Left lobe of liver (tissue), 2 donors: Measurements from ENCODE around the gene SPARC. TPM values are rescaled to one million over a fixed set of nuclear protein-coding genes. Genes with fewer than 3 reads are reported as not detected.
A peak's percentile ranks its signal among the peaks of the same experiment; 100 is the strongest.

Experiments used
- ATAC-seq: fragments of 200-7000 bp; cut with Tn5 transposase; one replicate; pipeline ENCODE4 v1.9.1; 2020; ENCODE audit warnings: mild to moderate bottlenecking, moderate library complexity
- DNase-seq: peaks from one replicate; pipeline ENCODE4 v3.0.0-alpha.2; 2020; ENCODE audit warnings: low spot score
- total RNA-seq: library from RNA; stranded (reverse); gene quantifications from one replicate; pipeline ENCODE4 v1.2.1, GENCODE V29; 2021
- donor health status: DM: no; HTN: no; CAD: no; lungs with moderate emphysema.
- donor health status: DM: no; HTN: yes; CAD: no.

SPARC gene
- total RNA-seq, 1 donor from 2014 or later = 90.7 TPM

DNA sequence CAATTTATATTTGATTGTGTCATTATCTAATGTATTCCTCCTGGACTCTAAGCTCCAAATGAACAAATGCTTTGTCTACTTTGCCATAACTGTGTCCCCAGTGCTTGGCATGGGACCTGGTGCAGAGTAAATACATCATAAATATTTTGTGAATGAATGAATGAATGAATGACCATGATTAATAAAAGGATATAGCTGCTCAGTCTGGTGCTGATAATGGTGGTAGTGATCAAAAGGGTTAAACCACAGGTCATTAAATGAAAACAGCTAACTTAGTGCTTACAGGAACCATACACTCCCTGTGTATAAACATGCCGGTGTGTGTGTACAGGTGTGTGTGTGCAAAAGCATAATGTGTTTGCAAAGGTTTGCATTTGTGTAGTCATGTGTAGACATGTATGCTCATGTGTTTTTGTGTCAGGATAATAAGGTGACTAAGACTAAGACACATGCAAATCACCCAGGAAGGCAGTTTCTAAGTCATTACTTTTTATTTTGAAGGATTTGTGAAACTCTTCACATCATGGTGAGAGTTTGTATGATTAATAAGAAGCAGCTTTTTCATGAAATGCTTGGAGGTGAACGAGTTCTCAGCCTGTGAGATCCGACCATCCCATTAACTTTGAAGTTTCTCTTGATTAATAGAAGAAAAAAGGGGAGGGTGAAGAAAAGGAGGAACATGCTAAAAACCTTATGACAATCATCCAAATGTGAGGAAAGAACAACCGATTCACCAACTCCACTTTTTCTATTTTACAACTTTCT lies 24.6 kb downstream of the SPARC start:
- DNase-seq = no peak
- ATAC-seq = no peak

GRCh38 chr5:151660616-151661495 lies 25.9 kb downstream of the SPARC start:
- no peak for ATAC-seq

GRCh38 chr5:151659001-151659754 lies 27.5 kb downstream of the SPARC start:
- ATAC-seq (peak; percentile 93), DNase-seq (peak; percentile 82)

More at GRCh38 chr5:151660616-151661495, 25.9 kb downstream of the SPARC start:
- no peak for DNase-seq

- peak; percentile 88 for ATAC-seq
These were observed 29.6 kb downstream of the SPARC start for GRCh38 chr5:151657114-151657513.

GRCh38 chr5:151656311-151656710 lies 30.4 kb downstream of the SPARC start:
- DNase-seq = no peak
- ATAC-seq = no peak

More at GRCh38 chr5:151657114-151657513, 29.6 kb downstream of the SPARC start:
- peak; percentile 58 for DNase-seq

- ATAC-seq (peak; percentile 99), DNase-seq (peak; percentile 70)
These were observed 34.6 kb downstream of the SPARC start for GRCh38 chr5:151651997-151652645.

DNA sequence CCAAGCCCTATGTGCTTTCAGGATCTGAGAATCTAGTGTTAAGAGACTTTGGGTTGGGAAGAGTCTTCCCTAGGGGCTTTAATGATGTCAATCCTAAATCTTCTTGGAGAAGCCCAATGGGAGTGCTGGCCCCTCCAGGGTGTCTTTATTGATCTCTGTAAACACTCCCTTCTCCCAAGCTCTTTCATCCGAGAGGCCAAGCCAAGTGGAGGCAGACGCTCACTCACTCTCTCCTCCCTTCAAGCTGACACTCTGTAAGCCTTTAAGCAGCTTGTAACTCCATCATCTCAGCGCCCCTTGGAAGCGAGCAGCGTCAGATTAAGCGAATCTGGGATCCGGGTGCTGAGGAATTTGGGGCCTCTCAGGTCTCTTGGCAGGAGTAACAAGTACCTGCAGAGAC lies 37.7 kb downstream of the SPARC start:
- DNase-seq = no peak
- no peak for ATAC-seq

- ATAC-seq = no peak
These were observed 38.6 kb downstream of the SPARC start for GRCh38 chr5:151648089-151648488.

DNA sequence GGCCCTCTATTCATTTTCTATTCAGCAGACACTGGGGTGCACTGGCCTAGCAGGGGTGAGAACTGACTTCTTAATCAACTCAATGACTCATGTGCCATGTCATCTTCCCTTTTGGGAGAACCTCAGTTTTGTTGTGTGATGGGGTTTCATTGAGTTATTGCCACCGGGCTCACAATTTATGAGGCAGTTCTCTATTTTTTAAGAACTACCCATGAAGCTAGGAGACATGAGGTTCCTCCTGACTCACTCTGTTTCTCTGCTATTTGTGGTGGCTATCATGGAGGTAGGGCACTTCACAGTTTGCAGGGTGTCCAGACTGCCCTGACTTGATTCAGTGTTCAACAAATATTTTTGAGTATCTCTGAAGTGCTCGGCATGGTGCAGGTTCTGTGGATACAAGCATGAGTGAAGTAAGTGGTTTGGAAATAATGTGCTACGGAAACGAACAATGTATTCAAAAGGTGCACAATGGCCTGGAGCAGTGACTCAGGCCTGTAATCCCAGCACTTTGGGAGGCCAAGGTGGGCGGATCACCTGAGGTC lies 39.3 kb downstream of the SPARC start:
- no peak for DNase-seq
- ATAC-seq = no peak

More at GRCh38 chr5:151648089-151648488, 38.6 kb downstream of the SPARC start:
- DNase-seq = no peak

DNA sequence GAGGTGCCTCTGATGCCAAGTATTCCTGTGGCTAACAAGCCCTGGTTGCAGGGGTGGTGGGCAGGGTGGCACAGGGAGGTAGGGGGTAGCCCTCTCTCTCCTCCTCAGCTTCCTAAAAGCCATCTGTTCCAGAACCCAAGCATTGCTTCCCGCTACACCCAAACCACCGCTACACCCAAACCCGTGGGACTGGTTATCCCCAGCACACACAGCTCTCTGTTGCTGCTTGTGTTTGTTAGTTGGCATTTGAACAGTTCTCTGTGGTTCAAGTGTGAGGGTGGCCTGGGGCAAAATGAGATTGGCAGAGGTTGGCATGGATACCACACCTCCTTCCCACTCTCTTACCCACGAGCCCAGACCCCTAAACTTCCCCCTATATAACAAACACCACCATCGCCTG lies 40.4 kb downstream of the SPARC start:
- DNase-seq (no peak), ATAC-seq (no peak)

DNA sequence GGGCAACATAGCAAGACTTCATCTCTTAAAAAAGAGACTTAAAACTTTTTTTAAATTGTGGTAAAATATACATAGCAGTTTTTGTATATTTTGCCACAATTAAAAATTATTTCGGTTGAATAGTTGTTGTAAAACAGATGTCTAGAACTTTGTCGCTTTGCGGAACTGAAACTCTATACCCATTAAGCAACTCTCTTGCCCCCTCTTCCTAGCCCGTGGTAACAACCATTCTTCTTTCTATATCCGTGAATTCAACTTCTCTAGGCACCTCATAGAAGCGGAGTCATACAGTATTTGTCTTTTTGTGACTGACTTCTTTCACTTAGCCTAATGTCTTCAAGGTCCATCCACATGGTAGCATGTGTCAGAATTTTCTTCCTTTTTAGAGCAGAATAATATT lies 43.3 kb downstream of the SPARC start:
- no peak for DNase-seq

DNA sequence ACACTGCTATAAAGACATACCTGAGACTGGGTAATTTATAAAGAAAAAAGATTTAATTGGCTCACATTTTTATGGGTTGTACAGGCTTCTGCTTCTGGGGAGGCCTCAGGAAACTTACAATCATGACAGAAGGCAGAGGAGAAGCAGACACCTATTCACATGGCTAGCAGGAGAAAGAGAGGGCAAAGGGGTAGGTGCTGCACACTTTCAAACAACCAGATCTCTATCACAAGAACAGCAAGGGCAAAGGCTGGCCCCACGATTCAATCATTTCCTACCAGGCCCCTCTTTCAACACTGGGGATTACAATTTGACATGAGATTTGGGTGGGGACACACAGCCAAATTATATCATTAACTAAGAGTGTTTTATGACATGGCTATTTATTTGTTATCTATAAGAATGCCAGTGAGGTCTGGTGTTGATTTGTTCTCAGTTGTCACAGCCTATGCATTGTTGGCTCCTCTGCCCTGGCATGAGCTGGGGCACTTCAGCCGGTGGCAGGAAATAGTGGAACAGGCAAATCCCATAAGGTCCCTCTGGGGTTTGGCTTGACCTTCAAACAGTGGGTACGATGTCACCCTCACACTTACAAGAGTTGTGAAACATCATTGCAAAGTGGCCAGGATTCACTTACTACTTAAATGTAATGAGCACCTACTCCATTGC lies 44.1 kb downstream of the SPARC start:
- ATAC-seq (no peak), DNase-seq (no peak)

More for the DNA sequence above, 43.3 kb downstream of the SPARC start:
- no peak for ATAC-seq

- ATAC-seq (no peak), DNase-seq (no peak)
These were observed 48.1 kb downstream of the SPARC start for GRCh38 chr5:151638619-151639018.

- ATAC-seq = no peak
- DNase-seq = no peak
These were observed 49.0 kb downstream of the SPARC start for GRCh38 chr5:151637676-151638075.

- no peak for DNase-seq
- no peak for ATAC-seq
These were observed 52.8 kb downstream of the SPARC start for GRCh38 chr5:151633892-151634291.

GRCh38 chr5:151632941-151633340 lies 53.8 kb downstream of the SPARC start:
- DNase-seq = no peak
- ATAC-seq = no peak

- DNase-seq = no peak
- ATAC-seq = no peak
These were observed 54.2 kb downstream of the SPARC start for GRCh38 chr5:151632524-151632923.

GRCh38 chr5:151631941-151632340 lies 54.8 kb downstream of the SPARC start:
- ATAC-seq (no peak), DNase-seq (no peak)

DNA sequence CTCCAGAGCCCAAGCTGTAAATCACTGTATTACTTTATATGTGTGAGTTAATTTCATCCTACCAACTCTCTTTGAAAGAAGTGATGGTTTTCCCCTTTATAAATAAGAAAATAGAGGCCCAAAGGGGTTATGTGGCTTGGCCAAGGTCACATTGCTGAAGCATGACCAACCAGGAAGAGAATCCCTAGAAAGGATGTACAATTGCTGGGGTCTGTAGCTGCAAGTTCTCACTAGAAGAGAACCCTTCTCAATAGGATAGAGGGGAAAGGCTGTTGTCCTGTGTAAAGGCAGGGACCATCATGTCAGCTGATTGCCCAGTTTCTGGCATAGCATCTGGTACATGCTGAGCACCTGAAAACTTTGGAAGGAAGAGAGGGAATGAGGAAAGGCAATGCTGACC lies 56.6 kb downstream of the SPARC start:
- DNase-seq (no peak), ATAC-seq (no peak)
